HG02571 (cell line): Measurements from ENCODE around the gene SKIC3.

Source experiments
- ATAC-seq: cut with Tn5 transposase; IDR thresholded peaks from one replicate; pipeline ENCODE4 v1.9.1; 2021; ENCODE audit warnings: mild to moderate bottlenecking, moderate library complexity; ENCODE audit not compliant: unreplicated experiment

Gene SKIC3

GRCh38 chr5:95532415-95532814 lies 22.4 kb downstream of the SKIC3 start:
- ATAC-seq = no peak

GRCh38 chr5:95531491-95531890 lies 23.3 kb downstream of the SKIC3 start:
- no peak for ATAC-seq

GRCh38 chr5:95530416-95530815 lies 24.4 kb downstream of the SKIC3 start:
- ATAC-seq = no peak

GRCh38 chr5:95528565-95528964 lies 26.2 kb downstream of the SKIC3 start:
- ATAC-seq = no peak

GRCh38 chr5:95526871-95527270 lies 27.9 kb downstream of the SKIC3 start:
- ATAC-seq = no peak

GRCh38 chr5:95524423-95524822 lies 30.4 kb downstream of the SKIC3 start:
- no peak for ATAC-seq

- ATAC-seq = no peak
Measured at GRCh38 chr5:95520206-95520605, 34.6 kb downstream of the SKIC3 start.

- no peak for ATAC-seq
Measured at GRCh38 chr5:95519681-95520080, 35.1 kb downstream of the SKIC3 start.

GRCh38 chr5:95519151-95519550 lies 35.6 kb downstream of the SKIC3 start:
- no peak for ATAC-seq

- no peak for ATAC-seq
Measured at GRCh38 chr5:95518417-95518816, 36.4 kb downstream of the SKIC3 start.

- ATAC-seq = no peak
Measured at GRCh38 chr5:95511606-95512005, 43.2 kb downstream of the SKIC3 start.

GRCh38 chr5:95508550-95508949 lies 46.2 kb downstream of the SKIC3 start:
- no peak for ATAC-seq
